ENCODE data around the gene NOS3. TPM values are rescaled to one million over a fixed set of nuclear protein-coding genes. Genes with fewer than 3 reads are reported as not detected.
"Not testable (repeated sequence)": the region's sequence is repeated elsewhere in the genome, so short reads cannot be mapped to it uniquely, and the experiment has no call there.

NOS3 gene
- total RNA-seq, 1 donor from 2014 or later = 1.0 TPM

DNA sequence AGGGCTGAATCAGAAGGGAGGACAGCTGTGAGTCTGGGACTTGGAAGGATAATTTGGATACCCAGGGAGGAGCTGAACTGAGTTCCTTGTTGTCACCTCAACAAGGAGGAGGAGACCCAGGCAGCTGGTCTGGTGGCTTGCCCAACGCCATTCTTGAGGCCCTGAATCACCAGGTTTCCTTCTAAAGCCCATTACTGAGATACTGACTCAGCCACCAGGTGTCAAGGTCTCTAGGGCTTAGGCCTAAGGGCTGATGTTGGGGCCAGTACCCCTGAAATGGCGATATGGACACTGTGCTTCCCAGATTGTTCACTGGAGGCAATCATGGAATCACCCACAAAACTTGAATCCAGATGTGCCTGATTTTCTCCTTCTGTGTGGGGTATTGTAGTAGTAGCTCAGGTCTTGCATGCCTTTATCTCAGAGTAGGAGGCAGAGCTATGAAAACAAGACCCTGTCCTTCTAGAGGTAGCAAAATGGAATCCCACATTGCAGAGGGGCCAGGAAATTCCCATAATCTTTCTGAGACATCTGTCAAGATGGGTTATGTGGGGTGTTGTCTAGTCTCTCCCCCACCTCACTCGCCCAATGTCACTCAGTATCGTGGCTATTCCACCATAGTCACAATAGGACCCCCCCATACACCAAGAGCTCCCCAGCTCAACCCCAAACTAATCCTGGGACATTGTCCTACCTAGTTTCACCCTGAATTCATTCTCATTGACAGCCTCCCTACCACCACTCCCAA is 35.3 kb downstream of the NOS3 start:
- TF ChIP-seq, protein P1, sequence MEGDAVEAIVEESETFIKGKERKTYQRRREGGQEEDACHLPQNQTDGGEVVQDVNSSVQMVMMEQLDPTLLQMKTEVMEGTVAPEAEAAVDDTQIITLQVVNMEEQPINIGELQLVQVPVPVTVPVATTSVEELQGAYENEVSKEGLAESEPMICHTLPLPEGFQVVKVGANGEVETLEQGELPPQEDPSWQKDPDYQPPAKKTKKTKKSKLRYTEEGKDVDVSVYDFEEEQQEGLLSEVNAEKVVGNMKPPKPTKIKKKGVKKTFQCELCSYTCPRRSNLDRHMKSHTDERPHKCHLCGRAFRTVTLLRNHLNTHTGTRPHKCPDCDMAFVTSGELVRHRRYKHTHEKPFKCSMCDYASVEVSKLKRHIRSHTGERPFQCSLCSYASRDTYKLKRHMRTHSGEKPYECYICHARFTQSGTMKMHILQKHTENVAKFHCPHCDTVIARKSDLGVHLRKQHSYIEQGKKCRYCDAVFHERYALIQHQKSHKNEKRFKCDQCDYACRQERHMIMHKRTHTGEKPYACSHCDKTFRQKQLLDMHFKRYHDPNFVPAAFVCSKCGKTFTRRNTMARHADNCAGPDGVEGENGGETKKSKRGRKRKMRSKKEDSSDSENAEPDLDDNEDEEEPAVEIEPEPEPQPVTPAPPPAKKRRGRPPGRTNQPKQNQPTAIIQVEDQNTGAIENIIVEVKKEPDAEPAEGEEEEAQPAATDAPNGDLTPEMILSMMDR (IDR thresholded peaks at IDR 0.05; ENCODE audit: insufficient read depth, low read length, poor library complexity, severe bottlenecking) = no peak
- no peak for DNase-seq (ENCODE audit: low read depth)
- Histone ChIP-seq H3K36me3 (ENCODE audit: control insufficient read depth, insufficient read depth, low read length) (no peaks in the 10 kb centered on the region), H3K27me3 (ENCODE audit: control insufficient read depth, insufficient read depth, low read length) (no peaks in the 10 kb centered on the region), H3K4me3 (ENCODE audit: low read depth, low read length) (no peak overlapping the region)

DNA sequence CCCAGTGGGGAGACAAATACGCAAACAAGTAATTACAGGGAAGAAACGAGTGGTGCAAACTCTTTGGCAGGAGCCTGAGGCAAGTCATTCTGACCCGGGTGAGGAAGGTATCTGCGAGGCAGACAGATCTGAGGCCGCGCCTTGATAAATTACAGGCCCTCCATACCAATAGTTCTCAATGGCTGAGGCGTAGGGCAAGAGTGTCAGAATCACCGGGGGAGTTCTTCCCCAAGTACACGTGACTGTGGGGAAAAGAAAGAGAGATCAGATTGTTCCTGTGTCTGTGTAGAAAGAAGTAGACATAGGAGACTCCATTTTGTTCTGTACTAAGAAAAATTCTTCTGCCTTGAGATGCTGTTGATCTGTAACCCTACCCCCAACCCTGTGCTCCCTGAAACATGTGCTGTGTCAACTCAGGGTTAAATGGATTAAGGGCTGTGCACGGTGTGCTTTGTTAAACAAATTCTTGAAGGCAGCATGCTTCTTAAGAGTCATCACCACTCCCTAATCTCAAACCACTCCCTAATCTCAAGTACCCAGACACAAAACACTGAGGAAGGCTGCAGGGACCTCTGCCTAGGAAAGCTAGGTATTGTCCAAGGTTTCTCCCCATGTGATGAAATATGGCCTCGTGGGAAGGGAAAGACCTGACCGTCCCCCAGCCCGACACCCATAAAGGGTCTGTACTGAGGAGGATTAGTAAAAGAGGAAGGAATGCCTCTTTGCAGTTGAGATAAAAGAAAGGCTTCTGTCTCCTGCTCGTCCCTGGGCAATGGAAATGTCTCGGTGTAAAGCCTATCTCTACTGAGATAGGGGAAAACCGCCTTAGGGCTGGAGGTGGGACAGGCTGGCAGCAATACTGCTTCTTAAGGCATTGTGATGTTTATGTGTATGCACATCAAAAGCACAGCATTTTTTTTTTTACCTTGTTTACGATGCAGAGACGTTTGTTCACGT is 36.2 kb downstream of the NOS3 start:
- H3K4me3 ChIP-seq (ENCODE audit: low read depth, low read length); H3K36me3 ChIP-seq (ENCODE audit: control insufficient read depth, insufficient read depth, low read length); H3K27me3 ChIP-seq (ENCODE audit: control insufficient read depth, insufficient read depth, low read length); DNase-seq (ENCODE audit: low read depth): not testable (repeated sequence)

DNA sequence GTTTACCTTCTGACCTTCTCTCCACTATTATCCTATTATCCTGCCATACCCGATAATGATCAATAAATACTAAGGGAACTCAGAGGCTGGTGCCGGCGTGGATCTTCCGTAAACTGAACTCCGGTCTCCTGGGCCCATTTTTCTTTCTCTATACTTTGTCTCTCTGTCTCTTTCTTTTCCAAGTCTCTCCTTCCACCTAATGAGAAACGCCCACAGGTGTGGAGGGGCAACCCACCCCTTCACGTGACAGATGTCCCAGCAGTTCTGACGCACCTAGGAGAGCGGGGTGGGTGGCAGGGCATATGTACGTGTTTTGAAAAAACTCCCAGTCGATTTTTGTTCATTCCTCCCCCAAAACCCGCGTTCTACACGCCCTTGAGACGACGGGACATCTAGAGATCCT is 36.9 kb downstream of the NOS3 start:
- H3K36me3 ChIP-seq (ENCODE audit: control insufficient read depth, insufficient read depth, low read length); H3K27me3 ChIP-seq (ENCODE audit: control insufficient read depth, insufficient read depth, low read length); DNase-seq (ENCODE audit: low read depth): not testable (repeated sequence)
- peak overlapping the region; percentile 38 for H3K4me3 ChIP-seq (ENCODE audit: low read depth, low read length)

DNA sequence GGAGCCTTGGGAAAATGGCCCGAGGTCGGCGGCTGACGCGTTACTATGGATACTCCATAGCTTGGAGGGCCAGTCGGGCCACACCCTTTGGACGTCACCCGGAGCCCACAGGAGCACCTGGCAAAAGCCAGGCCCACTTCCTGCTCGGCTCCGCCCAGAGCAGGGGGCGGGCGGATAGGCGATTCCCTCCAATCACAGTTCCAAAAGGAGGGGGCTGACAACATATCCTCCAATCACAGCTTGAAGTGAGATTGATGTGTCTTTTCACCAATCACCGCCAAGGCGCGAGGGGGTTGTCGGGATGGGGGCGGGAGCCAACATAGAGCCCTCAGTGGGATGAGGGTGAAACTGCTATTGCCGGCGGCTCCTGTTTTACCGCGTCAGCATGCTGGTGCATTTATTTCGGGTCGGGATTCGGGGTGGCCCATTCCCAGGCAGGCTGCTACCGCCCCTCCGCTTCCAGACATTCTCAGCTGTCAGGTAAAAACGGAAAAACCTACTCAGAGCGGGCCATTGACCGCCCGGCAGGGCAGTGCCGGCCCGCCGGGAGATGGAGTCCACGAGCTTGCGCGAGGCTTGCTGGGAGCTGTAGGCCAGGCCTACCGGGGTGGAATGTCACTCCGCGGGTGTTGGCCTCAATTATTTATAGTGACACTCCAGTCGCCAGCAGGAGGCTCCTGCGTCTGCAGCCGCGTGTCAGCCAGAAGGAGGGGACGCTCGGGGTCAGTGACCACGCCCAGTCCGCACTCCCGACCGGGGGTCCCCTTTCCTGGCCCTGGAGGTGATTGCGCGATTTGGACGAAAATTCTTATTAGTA is 37.5 kb downstream of the NOS3 start, which contains the start of gene ABCB8:
Gene ABCB8, plus strand, starts transcription at position 320 of the 817 bp plus-strand sequence. Its CDS starts 66 bp downstream, at position 386.
- H3K4me3 ChIP-seq (ENCODE audit: low read depth, low read length) = peak within 1 kb of the TSS; percentile 71
- H3K27me3 ChIP-seq (ENCODE audit: control insufficient read depth, insufficient read depth, low read length) = no peaks in the 10 kb centered on the region
- TF ChIP-seq, protein P1 (IDR thresholded peaks at IDR 0.05; ENCODE audit: insufficient read depth, low read length, poor library complexity, severe bottlenecking) = peak; percentile 35
- DNase-seq (ENCODE audit: low read depth) = peak; percentile 96
- no peaks in the 10 kb centered on the region for H3K36me3 ChIP-seq (ENCODE audit: control insufficient read depth, insufficient read depth, low read length)

DNA sequence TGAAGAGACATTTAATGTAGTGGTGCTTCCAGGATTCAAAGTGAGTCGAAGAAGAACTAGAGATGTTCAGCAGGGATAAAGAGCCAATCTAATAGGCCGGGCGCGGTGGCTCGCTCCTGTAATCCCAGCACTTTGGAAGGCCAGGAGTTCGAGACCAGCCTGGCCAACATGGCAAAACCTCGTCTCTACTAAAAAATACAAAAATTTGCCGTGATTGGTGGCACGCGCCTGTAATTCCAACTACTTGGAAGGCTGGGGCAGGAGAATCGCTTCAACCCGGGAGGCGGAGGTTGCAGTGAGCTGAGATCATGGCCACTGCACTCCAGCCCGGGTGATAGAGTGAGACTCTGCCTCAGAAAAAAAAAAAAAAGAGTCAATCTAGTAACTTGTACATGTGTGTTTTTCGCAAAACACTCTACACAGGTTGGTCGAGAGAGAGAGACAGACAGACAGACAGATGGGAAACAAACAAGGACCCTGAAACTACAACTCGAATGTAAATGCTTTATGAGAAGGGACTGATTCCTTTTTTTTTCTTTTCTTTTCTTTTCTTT is 38.2 kb downstream of the NOS3 start:
- TF ChIP-seq, protein P1 (IDR thresholded peaks at IDR 0.05; ENCODE audit: insufficient read depth, low read length, poor library complexity, severe bottlenecking) = no peak
- DNase-seq (ENCODE audit: low read depth) = no peak
- no peaks in the 10 kb centered on the region for H3K36me3 ChIP-seq (ENCODE audit: control insufficient read depth, insufficient read depth, low read length)
- H3K4me3 ChIP-seq (ENCODE audit: low read depth, low read length) = peak overlapping the region; percentile 71
- H3K27me3 ChIP-seq (ENCODE audit: control insufficient read depth, insufficient read depth, low read length) = no peaks in the 10 kb centered on the region

DNA sequence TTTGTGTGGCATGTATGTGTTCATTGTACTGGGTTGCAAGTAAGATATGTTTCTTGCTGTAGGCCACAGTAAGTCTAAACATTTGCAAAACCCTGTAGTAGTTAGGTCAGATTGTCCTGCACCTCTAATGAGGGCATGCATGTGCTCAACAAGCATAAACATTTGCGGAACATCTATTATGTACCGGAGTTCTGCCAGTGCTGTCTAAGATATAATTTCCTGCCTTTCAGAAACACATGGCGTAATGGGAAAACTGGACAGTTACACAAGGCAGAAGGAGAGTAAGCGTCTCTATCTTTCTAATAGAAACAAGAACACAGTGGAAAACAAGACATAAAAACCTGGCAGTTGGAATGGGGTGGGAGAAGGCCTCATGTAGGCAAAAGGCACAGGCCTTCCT is 40.2 kb downstream of the NOS3 start:
- no peak for DNase-seq (ENCODE audit: low read depth)
- Histone ChIP-seq H3K27me3 (ENCODE audit: control insufficient read depth, insufficient read depth, low read length) (no peaks in the 10 kb centered on the region), H3K36me3 (ENCODE audit: control insufficient read depth, insufficient read depth, low read length) (no peaks in the 10 kb centered on the region), H3K4me3 (ENCODE audit: low read depth, low read length) (no peak overlapping the region)
- TF ChIP-seq, protein P1 (IDR thresholded peaks at IDR 0.05; ENCODE audit: insufficient read depth, low read length, poor library complexity, severe bottlenecking) = no peak

Measured in kidney epithelial cell (primary cell).